Common myeloid progenitor, CD34-positive (primary cell): ENCODE results near the gene IL7R.
"Not testable (repeated sequence)": the region's sequence is repeated elsewhere in the genome, so short reads cannot be mapped to it uniquely, and the experiment has no call there.

Experiments used
- CTCF ChIA-PET: fragments of 350-600 bp; sonication (Branson Sonifier 250); formaldehyde crosslinking; loops from one replicate; lab custom pipeline; 2021; ENCODE audit warnings: antibody characterized with exemption; lab: Charles Lee
- POLR2A ChIA-PET: fragments of 350-600 bp; sonication (Branson Sonifier 250); formaldehyde crosslinking; loops from one replicate; lab custom pipeline; 2021; ENCODE audit warnings: antibody characterized with exemption; lab: Charles Lee
- DNase-seq, 3 donors: peaks; one replicate each; pipeline versions ENCODE4 v3.0.0 to v3.0.0-alpha.2; 2013
- H3K27ac ChIP-seq, 2 experiments: 1 replicate in 1 of 2; 2 replicates in 1 of 2; pipeline ENCODE4 v1.7.0; 2013; ENCODE audit warnings: inconsistent platforms in 2 of 2, low read length in 2 of 2, mild to moderate bottlenecking in 2 of 2, low read depth in 1 of 2, moderate library complexity in 1 of 2; ENCODE audit not compliant: severe bottlenecking in 2 of 2, insufficient read depth in 1 of 2, poor library complexity in 1 of 2
- H3K27me3 ChIP-seq, 5 experiments: replicated peaks in 2 of 5; 1 replicate in 3 of 5; 2 replicates in 2 of 5; pipeline versions ENCODE4 v1.6.1 to v1.7.0; 2013; ENCODE audit warnings: low read length in 4 of 5, mild to moderate bottlenecking in 2 of 5, moderate library complexity in 2 of 5, inconsistent platforms in 1 of 5; ENCODE audit not compliant: insufficient read depth in 5 of 5, control insufficient read depth in 4 of 5
- H3K36me3 ChIP-seq, 4 experiments: 1 replicate in 2 of 4; 2 replicates in 2 of 4; pipeline versions ENCODE4 v1.6.1 to v1.7.0; 2013; ENCODE audit warnings: low read length in 3 of 4, control low read depth in 1 of 4, mild to moderate bottlenecking in 1 of 4; ENCODE audit not compliant: control insufficient read depth in 4 of 4, insufficient read depth in 4 of 4
- H3K4me1 ChIP-seq, 4 experiments: 1 replicate in 3 of 4; 2 replicates in 1 of 4; pipeline versions ENCODE4 v1.6.1 to v1.7.1; 2013; ENCODE audit warnings: low read length in 3 of 4, mild to moderate bottlenecking in 3 of 4, control low read depth in 1 of 4, inconsistent platforms in 1 of 4, moderate library complexity in 1 of 4; ENCODE audit not compliant: control insufficient read depth in 4 of 4, insufficient read depth in 4 of 4; ENCODE audit errors: control extremely low read depth in 1 of 4
- H3K4me3 ChIP-seq, 7 experiments: 1 replicate in 4 of 7; 2 replicates in 3 of 7; pipeline versions ENCODE4 v1.5.1 to v1.7.0; 2013; ENCODE audit warnings: mild to moderate bottlenecking in 7 of 7, low read length in 6 of 7, moderate library complexity in 6 of 7, inconsistent platforms in 2 of 7, low read depth in 2 of 7, control low read depth in 1 of 7; ENCODE audit not compliant: insufficient read depth in 4 of 7, control insufficient read depth in 1 of 7; ENCODE audit errors: extremely low read depth in 1 of 7
- H3K9me3 ChIP-seq, 5 experiments: 1 replicate in 4 of 5; 2 replicates in 1 of 5; pipeline versions ENCODE4 v1.6.1 to v1.7.1; 2013; ENCODE audit warnings: low read length in 4 of 5, mild to moderate bottlenecking in 2 of 5, inconsistent platforms in 1 of 5, low read depth in 1 of 5, moderate library complexity in 1 of 5; ENCODE audit not compliant: control insufficient read depth in 4 of 5, insufficient read depth in 2 of 5; ENCODE audit errors: control extremely low read depth in 1 of 5
- WGBS: methylation state at CpG from one replicate; pipeline ENCODE4 v1.1.5; 2013; ENCODE audit not compliant: insufficient coverage; 5-methylcytosine and 5-hydroxymethylcytosine counted together

Gene IL7R

GRCh38 chr5:35852084-35852734, 4.5 kb upstream of the IL7R start:
- H3K4me1 ChIP-seq, result peaks cover 0 to 6% (median 2%) of the 10 kb centered on the region in 4 experiments

GRCh38 chr5:35852773-35853172, 3.9 kb upstream of the IL7R start:
- CTCF ChIA-PET, result interaction anchor here (1.1 kb wide), 1 partner anchor 72 kb away, joined by 5 read pairs; no protein-coding TSS in a partner anchor
- POLR2A ChIA-PET, result no interaction called here
- no peak overlapping the region for H3K4me3 ChIP-seq

More at GRCh38 chr5:35852084-35852734, 4.5 kb upstream of the IL7R start:
- Histone ChIP-seq H3K36me3 (no peaks in the 10 kb centered on the region), H3K9me3 (peaks cover 0 to 6% (median 3%) of the 10 kb centered on the region in 5 experiments), H3K4me3 (no peak overlapping the region), H3K27me3 (no peaks in the 10 kb centered on the region), H3K27ac (no peak overlapping the region)
- POLR2A ChIA-PET, result no interaction called here
- no peak for DNase-seq
- CTCF ChIA-PET, result interaction anchor here (1.1 kb wide), 1 partner anchor 73 kb away, joined by 5 read pairs; no protein-coding TSS in a partner anchor
- 64% methylated on average over 6 of the region's 8 CpGs for WGBS

GRCh38 chr5:35853631-35854030, 3.1 kb upstream of the IL7R start:
- no peaks in the 10 kb centered on the region for H3K9me3 ChIP-seq
- ChIA-PET CTCF (no interaction called here), POLR2A (no interaction called here)
- 100% methylated on average over 3 of the region's 3 CpGs for WGBS
- no peak overlapping the region for H3K27ac ChIP-seq
- no peaks in the 10 kb centered on the region for H3K27me3 ChIP-seq
- DNase-seq, result no peak
- H3K4me1 ChIP-seq, result peaks cover 0 to 15% (median 2%) of the 10 kb centered on the region in 4 experiments
- no peaks in the 10 kb centered on the region for H3K36me3 ChIP-seq
- no peak overlapping the region for H3K4me3 ChIP-seq

More at GRCh38 chr5:35852773-35853172, 3.9 kb upstream of the IL7R start:
- Histone ChIP-seq H3K4me1 (peaks cover 0 to 11% (median 2%) of the 10 kb centered on the region in 4 experiments), H3K36me3 (no peaks in the 10 kb centered on the region), H3K27ac (no peak overlapping the region), H3K9me3 (peaks cover 0 to 2% (median 0%) of the 10 kb centered on the region in 5 experiments), H3K27me3 (no peaks in the 10 kb centered on the region)
- no peak for DNase-seq

GRCh38 chr5:35854248-35854647, 2.4 kb upstream of the IL7R start:
- Histone ChIP-seq H3K27ac (no peak overlapping the region), H3K27me3 (no peaks in the 10 kb centered on the region), H3K36me3 (no peaks in the 10 kb centered on the region), H3K4me3 (no peak overlapping the region), H3K9me3 (no peaks in the 10 kb centered on the region), H3K4me1 (peaks cover 0 to 15% (median 2%) of the 10 kb centered on the region in 4 experiments)
- no peak for DNase-seq
- WGBS, result 83% methylated on average over 1 of the region's 1 CpG
- ChIA-PET CTCF (no interaction called here), POLR2A (no interaction called here)

DNA sequence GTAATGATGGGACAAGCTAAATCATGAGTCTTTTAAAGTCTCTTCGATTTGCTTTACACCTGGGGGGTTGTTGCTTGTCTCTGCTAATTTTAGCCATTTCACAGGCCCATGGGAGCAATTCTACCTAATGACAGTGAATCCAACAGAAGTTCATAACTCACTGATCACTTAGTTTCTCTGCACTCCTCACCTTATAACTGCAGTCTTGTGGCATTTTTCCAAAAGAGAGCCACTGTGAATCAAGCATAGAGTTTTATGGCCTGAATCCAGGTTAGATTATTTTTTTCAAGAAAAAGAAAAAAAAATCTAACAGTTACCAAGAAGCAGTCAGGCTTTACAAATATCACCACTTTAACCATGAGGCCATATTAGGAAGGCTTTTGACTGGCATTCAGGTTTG, 1.5 kb upstream of the IL7R start:
- Histone ChIP-seq H3K36me3 (no peaks in the 10 kb centered on the region), H3K27me3 (no peaks in the 10 kb centered on the region), H3K9me3 (no peaks in the 10 kb centered on the region), H3K4me3 (no peak overlapping the region), H3K4me1 (peaks cover 0 to 15% (median 2%) of the 10 kb centered on the region in 4 experiments), H3K27ac (no peak overlapping the region)
- no peak for DNase-seq
- WGBS, result 100% methylated on average over 1 of the region's 1 CpG
- ChIA-PET POLR2A (no interaction called here), CTCF (no interaction called here)

DNA sequence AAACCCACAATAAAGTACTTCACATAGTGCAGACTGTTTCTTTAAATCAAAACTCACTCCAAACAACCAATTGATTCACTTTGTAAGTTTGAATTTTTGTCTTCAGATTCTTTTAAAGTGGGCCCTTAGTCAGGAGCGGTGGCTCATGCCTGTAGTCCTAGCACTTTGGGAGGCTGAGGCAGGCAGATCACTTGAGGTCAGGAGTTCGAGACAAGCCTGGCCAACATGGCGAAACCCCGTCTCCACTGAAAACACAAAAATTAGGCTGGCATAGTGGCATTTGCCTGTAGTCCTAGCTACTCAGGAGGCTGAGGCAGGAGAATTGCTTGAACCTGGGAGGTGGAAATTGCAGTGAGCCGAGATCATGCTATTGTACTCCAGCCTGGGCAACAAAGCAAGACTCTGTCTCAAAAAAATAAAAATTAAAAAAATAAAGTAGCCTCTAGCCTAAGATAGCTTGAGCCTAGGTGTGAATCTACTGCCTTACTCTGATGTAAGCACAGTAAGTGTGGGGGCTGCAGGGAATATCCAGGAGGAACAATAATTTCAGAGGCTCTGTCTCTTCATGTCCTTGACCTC, 416 bp upstream of the IL7R start:
- H3K4me1 ChIP-seq, result peaks cover 0 to 15% (median 2%) of the 10 kb centered on the region in 4 experiments
- POLR2A ChIA-PET, H3K27me3 ChIP-seq, CTCF ChIA-PET, H3K4me3 ChIP-seq, DNase-seq, H3K36me3 ChIP-seq, H3K27ac ChIP-seq, H3K9me3 ChIP-seq: not testable (repeated sequence)
- WGBS, result 100% methylated on average over 4 of the region's 5 CpGs

DNA sequence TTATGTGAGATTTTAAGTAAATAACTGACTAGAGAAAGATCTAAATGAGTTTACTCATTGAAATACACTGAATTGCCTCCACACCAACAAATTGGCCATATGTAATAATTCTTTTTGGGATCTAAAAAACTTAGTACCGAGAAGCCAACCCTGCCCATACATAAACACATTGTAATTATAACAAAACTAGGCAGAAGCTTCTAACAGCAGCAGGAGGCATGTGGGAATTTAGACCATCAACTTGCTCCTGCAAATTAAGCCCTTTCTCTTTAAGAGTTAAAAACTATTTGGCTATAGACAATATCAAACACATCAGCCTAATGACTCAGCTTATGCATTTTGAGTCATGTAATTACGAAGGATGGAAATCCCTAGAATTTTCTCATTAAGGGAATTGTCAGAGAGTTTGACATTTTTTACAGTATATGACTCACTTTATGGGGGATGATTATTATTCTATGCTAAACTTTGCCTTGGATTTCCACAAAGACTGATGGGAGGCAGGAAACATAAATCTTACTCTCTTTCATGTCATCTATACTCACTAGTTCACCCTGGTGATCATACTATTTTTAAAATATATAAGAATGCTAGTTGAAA, 1.0 kb downstream of the IL7R start:
- Histone ChIP-seq H3K36me3 (no peaks in the 10 kb centered on the region), H3K9me3 (no peaks in the 10 kb centered on the region), H3K4me3 (no peak overlapping the region), H3K4me1 (peaks cover 0 to 15% (median 2%) of the 10 kb centered on the region in 4 experiments), H3K27ac (no peak overlapping the region), H3K27me3 (no peaks in the 10 kb centered on the region)
- ChIA-PET POLR2A (no interaction called here), CTCF (no interaction called here)
- no CpG with 5 or more reads among the region's 2 CpGs for WGBS
- DNase-seq, result no peak
